Pancreas (tissue), 10 donors: ENCODE measurements around the gene SND1. TPM values are rescaled to one million over a fixed set of nuclear protein-coding genes. Genes with fewer than 3 reads are reported as not detected.

Experiments
- ATAC-seq, 4 donors: fragments of 200-7000 bp; cut with Tn5 transposase; one replicate each; pipeline versions ENCODE4 v1.8.0 to v1.9.1; 2020; ENCODE audit warnings: mild to moderate bottlenecking in 4 of 4, moderate library complexity in 4 of 4
- DNase-seq, 6 donors: peaks; one replicate each; pipeline ENCODE4 v3.0.0-alpha.2; 2020
- FAIRE-seq: peaks from 2 replicates; lab custom pipeline; 2012; peaks lifted over from hg19 to GRCh38; lab: Jason Lieb, UNC
- H3K27ac ChIP-seq, 4 donors: fragments of 200-600 bp; sonication (generic); 1 replicate in 3 of 4; 2 replicates in 1 of 4; pipeline versions ENCODE4 v1.5.0 to v1.8.0; 2020
- H3K27me3 ChIP-seq, 4 donors: fragments of 200-600 bp; one replicate each; pipeline ENCODE4 v1.8.0; 2021
- H3K36me3 ChIP-seq, 3 donors: fragments of 200-600 bp; sonication (generic) in 1 of 3; one replicate each; pipeline versions ENCODE4 v1.5.0 to v1.8.0; 2020 to 2021
- H3K4me1 ChIP-seq, 3 donors: fragments of 200-600 bp; one replicate each; pipeline ENCODE4 v1.8.0; 2021
- H3K4me3 ChIP-seq, 4 donors: fragments of 200-600 bp; sonication (generic) in 2 of 4; one replicate each; pipeline versions ENCODE4 v1.5.0 to v1.8.0; 2020 to 2021
- H3K9me3 ChIP-seq, 4 donors: fragments of 200-600 bp; one replicate each; pipeline ENCODE4 v1.8.0; 2021
- CTCF ChIP-seq, 4 donors: fragments of 200-600 bp; sonication (generic) in 3 of 4; IDR thresholded peaks; one replicate each; pipeline versions ENCODE4 v1.5.0 to v1.8.0; 2021; ENCODE audit warnings: antibody characterized with exemption in 4 of 4
- WGBS, 2 donors: extraction: QIAGEN DNeasy Blood & Tissue Kit; methylation state at CpG; one replicate each; pipeline ENCODE4 v1.1.7; 2013; 5-methylcytosine and 5-hydroxymethylcytosine counted together
- intact Hi-C, 3 donors: fragments of 100-400 bp; cut with DNase I; formaldehyde crosslinking; loops; one replicate each; pipeline versions ENCODE4 v1.11.1 to v1.14.2; 2022
- polyA plus RNA-seq, 2 donors: library from polyadenylated mRNA; stranded (reverse); fragments of 200-250 nt; gene quantifications; one replicate each; pipeline ENCODE4 v1.2.3, GENCODE V29; 2013
- total RNA-seq, 6 donors: library from RNA; stranded (reverse); fragmentation: NEBNext Ultra II Directional in 4 of 6; extraction: Animal tissue kit (Norgen Biotek cat#: 25700) in 4 of 6; gene quantifications; one replicate each; pipeline versions ENCODE4 v1.2.1 to v1.2.4, GENCODE V29; 2021 to 2023
- donor health status: healthy with polysubstance abuse.
- donor health status: DM: no; HTN: no; CAD: no; lungs with moderate emphysema.
- donor health status: DM: no; HTN: no; CAD: no.
- donor health status: control.
- donor health status: control.
- donor health status: Bipolar disorder and iron deficiency.
- donor health status: DM: yes; HTN: yes; CAD: no.
- donor health status: DM: no; HTN: no; CAD: no.
- donor health status: DM: no; HTN: no; CAD: no.
- donor health status: DM: yes; HTN: yes; CAD: no.

The SND1 gene
- total and polyA plus RNA-seq, 8 donors = 84.1 to 308 (median 225) TPM

- intact Hi-C loops = no loop called here
These were observed 268.9 kb downstream of the SND1 start for GRCh38 chr7:127920787-127921438.

GRCh38 chr7:127922656-127923055, 270.7 kb downstream of the SND1 start:
- no peaks in the 10 kb centered on the region for H3K9me3 ChIP-seq
- H3K4me1 ChIP-seq = peaks cover 10 to 14% (median 13%) of the 10 kb centered on the region in 3 donors
- no peak overlapping the region for H3K27ac ChIP-seq
- H3K27me3 ChIP-seq = no peaks in the 10 kb centered on the region
- ATAC-seq (no peak), FAIRE-seq (no peak), DNase-seq (no peak)
- no peak overlapping the region for H3K4me3 ChIP-seq
- no peak for TF ChIP-seq CTCF (IDR thresholded peaks at IDR 0.05)
- 95 to 97% methylated on average over 1 of the region's 1 CpG for WGBS, 2 donors
- H3K36me3 ChIP-seq = no peaks in the 10 kb centered on the region
- intact Hi-C loops = no loop called here

More at GRCh38 chr7:127920787-127921438, 268.9 kb downstream of the SND1 start:
- WGBS, 2 donors = 83 to 86% methylated on average over 2 of the region's 2 CpGs
- peak; percentile 43 for FAIRE-seq
- Histone ChIP-seq H3K4me1 (peaks cover 0 to 11% (median 4%) of the 10 kb centered on the region in 3 donors), H3K36me3 (no peaks in the 10 kb centered on the region), H3K9me3 (no peaks in the 10 kb centered on the region), H3K27me3 (no peaks in the 10 kb centered on the region), H3K27ac (no peak overlapping the region), H3K4me3 (no peak overlapping the region)
- no peak for TF ChIP-seq CTCF (IDR thresholded peaks at IDR 0.05)
- peak; percentile 38 to 71 (median 58) for ATAC-seq
- no peak for DNase-seq

GRCh38 chr7:127924874-127925273, 272.9 kb downstream of the SND1 start:
- Histone ChIP-seq H3K36me3 (peaks cover 0 to 7% (median 0%) of the 10 kb centered on the region in 3 donors), H3K4me1 (peaks cover 15 to 19% (median 16%) of the 10 kb centered on the region in 3 donors), H3K9me3 (no peaks in the 10 kb centered on the region), H3K27ac (no peak overlapping the region), H3K4me3 (no peak overlapping the region), H3K27me3 (no peaks in the 10 kb centered on the region)
- ATAC-seq (no peak), DNase-seq (no peak), FAIRE-seq (no peak)
- intact Hi-C loops = no loop called here
- no peak for TF ChIP-seq CTCF (IDR thresholded peaks at IDR 0.05)

- peaks cover 0 to 12% (median 3%) of the 10 kb centered on the region in 3 donors for H3K36me3 ChIP-seq
- no peak overlapping the region for H3K4me3 ChIP-seq
- 27 to 37% methylated on average over 3 of the region's 3 CpGs for WGBS, 2 donors
- ATAC-seq = peak; percentile 56 to 75 (median 66)
- H3K4me1 ChIP-seq = peaks cover 11 to 19% (median 19%) of the 10 kb centered on the region in 3 donors
- intact Hi-C loops = no loop called here
- no peaks in the 10 kb centered on the region for H3K27me3 ChIP-seq
- no peak for FAIRE-seq
- no peak overlapping the region for H3K27ac ChIP-seq
- peak in 3 of 6 donors; percentile 23 to 41 (median 38) for DNase-seq
- no peaks in the 10 kb centered on the region for H3K9me3 ChIP-seq
- no peak for TF ChIP-seq CTCF (IDR thresholded peaks at IDR 0.05)
These were observed 275.3 kb downstream of the SND1 start for GRCh38 chr7:127927348-127927696.

GRCh38 chr7:127928222-127928621, 276.2 kb downstream of the SND1 start:
- Histone ChIP-seq H3K4me1 (peaks cover 11 to 19% (median 19%) of the 10 kb centered on the region in 3 donors), H3K27me3 (no peaks in the 10 kb centered on the region), H3K9me3 (no peaks in the 10 kb centered on the region), H3K27ac (no peak overlapping the region), H3K4me3 (no peak overlapping the region), H3K36me3 (peaks cover 0 to 12% (median 3%) of the 10 kb centered on the region in 3 donors)
- intact Hi-C loops = no loop called here
- TF ChIP-seq CTCF (IDR thresholded peaks at IDR 0.05) = no peak
- WGBS, 2 donors = 63 to 64% methylated on average over 3 of the region's 3 CpGs
- DNase-seq (no peak), ATAC-seq (peak; percentile 34 to 73 (median 64)), FAIRE-seq (no peak)
